HG03378 (cell line): ENCODE results near the gene SELENON.

Source experiments
- ATAC-seq: cut with Tn5 transposase; IDR thresholded peaks from one replicate; pipeline ENCODE4 v1.9.1; 2021; ENCODE audit warnings: mild to moderate bottlenecking, moderate library complexity; ENCODE audit not compliant: unreplicated experiment

The SELENON gene, protein sequence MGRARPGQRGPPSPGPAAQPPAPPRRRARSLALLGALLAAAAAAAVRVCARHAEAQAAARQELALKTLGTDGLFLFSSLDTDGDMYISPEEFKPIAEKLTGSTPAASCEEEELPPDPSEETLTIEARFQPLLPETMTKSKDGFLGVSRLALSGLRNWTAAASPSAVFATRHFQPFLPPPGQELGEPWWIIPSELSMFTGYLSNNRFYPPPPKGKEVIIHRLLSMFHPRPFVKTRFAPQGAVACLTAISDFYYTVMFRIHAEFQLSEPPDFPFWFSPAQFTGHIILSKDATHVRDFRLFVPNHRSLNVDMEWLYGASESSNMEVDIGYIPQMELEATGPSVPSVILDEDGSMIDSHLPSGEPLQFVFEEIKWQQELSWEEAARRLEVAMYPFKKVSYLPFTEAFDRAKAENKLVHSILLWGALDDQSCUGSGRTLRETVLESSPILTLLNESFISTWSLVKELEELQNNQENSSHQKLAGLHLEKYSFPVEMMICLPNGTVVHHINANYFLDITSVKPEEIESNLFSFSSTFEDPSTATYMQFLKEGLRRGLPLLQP

DNA sequence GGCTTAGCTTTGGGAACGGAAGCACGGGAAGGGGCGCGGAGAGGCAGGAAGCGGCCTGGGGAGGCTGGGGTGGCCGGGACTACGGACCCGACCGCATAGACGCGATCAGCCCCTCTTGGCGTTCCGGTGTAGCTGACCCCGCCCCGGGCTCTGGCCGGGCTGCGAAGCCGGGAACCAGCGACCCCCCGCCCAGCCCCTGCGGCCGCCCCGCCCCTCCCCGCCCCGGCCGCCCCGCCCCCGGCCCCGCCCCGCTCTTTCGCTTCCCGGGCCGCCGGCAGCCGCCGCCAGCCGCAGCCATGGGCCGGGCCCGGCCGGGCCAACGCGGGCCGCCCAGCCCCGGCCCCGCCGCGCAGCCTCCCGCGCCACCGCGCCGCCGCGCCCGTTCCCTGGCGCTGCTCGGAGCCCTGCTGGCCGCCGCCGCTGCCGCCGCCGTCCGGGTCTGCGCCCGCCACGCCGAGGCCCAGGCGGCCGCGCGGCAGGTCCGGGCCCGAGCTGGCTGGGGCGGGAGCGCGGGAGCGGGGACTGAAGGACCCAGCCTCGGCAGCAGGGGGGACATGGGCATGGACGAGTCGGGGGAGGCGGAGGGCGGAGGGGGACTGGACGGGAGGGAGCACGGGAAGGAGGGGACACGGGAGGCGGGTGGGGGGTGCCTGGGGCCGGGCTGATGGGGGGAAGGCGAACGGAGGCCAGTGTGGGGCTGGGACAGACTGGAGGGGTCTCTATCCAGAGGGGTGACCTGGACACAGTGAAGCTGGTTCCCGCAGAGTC, at the start of gene SELENON:
Gene SELENON (plus strand): TSS at position 259 of the 768 bp plus-strand sequence. CDS start 38 bp downstream, at position 297.
- no peak for ATAC-seq

DNA sequence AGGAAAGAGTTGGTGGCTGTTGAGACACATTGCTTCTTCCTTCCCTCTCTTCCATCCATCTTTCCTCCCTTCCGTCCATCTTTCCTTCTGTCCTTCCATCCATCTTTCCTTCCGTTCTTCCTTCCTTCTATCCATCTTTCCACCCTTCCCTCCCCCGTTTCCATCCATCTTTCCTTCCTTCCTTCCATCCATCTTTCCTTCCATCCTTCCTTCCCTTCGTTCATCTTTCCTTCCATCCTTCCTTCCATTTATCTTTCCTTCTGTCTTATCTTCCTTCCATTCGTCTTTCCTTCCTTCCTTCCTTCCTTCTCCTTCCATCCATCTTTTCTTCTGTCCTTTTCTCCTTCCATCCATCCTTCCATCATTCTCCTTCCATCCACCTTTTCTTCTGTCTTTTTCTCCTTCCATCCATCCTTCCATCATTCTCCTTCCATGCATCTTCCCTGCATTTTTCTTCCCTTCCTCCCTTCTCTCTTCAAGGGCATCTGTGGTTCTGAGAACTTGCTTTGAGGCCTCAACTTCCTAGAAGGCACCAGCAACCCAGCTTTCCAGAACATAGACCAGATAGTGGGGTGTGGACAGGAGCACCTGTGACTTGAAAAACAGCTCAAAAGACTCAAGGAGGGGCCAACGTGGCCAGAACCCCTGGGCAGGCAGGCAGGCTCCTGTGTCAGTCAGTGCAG, 48.9 kb upstream of the SELENON start:
- no peak for ATAC-seq

DNA sequence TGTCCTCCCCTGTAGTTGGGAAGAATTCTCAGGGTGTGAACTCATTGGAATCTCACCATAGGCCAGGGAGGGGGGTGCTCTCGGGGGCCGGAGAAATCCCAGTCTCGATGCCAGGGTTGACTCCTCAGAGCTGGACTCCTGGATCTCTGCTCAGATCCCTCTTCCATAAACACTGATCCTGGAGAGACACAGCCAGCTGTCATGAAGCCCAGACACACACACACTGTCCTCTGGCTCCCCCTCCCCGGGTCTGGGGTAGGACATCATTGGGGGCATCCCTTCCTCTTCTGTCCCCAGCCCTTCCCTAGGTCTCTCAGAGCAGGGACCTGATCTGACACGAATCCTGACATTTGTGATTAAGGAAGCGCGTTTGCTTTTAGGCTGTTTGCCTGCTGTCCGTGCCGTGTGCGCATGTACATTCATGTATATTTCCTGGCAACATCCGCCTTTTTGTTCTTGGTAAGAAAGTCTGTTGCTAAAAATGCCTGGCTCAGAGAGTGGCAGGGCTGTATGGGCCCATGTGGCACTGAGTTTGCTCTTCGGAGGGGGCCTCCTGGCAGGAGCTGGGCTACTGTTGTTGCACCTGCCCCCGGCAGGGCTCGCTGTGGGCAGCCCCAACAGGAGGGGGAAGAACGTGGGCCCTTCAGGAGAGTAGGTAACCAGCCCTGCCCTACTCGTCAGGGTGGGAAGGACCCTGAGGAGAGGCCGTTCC, 45.4 kb upstream of the SELENON start:
- ATAC-seq, result no peak

DNA sequence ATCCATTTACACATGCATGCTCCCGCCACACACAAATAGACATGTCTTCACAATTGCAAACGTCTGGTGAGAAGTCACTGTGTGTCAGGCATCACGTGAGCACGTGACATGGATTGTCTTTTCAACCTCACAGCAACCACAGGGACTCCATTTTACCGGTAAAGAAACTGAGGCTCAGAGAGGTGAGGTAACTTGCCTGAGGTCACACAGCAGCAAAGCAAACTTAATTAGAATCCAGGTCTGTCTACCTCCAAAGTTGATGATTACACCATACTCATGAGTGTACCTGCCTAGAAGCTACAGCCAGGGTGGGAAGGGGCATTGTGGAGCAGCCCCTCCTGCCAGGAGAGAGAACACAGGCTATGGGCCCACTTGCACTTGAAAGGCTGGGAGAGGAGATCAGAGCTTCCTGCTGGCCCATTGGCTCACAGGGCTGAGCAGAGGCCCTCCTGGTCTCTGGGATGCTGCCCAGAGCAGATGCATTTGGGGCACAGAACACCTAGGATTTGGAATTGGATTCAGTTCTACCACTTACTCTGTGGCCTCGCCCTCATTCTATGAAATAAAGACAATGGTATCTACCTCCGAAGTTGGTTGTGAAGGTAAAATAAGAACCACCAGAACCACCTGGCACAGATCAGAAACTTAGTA, 44.4 kb upstream of the SELENON start:
- no peak for ATAC-seq

DNA sequence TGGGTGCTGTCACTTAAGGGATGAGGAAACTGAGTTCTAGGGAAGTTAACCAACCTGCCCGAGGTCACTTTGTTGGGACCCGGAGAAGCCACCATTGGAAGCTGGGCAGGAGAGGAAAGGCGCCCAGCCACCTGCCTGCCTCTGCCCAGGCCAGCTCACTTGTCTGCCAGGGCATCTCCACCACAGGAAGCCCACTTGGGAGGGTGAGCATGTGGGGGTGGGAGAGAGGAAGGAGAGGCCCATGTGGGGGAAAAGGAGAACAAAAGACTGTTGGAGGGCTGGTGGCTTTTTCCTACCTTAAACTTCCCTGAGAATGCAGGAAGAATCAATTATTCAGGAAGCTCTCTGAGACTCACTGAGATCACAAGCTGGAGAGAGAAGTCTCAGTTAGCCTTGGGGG, 43.8 kb upstream of the SELENON start:
- no peak for ATAC-seq

DNA sequence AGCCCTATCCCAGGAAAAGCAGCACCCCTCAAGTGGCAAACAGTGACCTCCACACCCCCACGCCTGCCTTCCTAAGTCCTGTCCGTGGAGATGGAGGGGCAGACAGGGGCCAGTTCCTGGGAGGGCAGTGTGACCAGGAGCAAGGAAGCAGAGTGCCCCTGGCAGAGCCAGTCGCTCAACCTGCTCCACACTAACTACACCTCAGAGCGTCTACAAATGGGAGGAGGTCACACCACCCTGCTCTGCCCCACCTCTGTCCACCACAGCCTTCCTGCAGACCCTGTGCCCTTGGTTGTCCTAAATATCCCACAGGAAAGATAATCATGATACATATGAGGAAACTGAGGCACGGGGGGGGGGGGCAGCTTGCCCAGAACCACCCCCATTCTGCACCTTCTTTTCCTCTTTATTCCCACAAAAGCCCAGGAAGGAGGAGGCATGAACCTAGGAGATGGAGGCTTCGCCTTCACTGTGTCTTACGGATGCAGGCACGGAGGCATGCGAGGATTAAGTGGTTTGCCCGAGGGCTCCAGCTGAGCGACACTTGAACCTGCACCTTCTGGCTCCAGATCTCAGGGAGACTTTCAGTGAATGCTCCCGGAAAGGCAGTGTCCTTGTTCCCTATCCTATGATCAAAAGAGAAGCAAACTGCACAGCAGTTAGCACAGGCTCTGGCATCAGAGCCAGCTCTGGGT, 42.7 kb upstream of the SELENON start:
- ATAC-seq, result no peak

DNA sequence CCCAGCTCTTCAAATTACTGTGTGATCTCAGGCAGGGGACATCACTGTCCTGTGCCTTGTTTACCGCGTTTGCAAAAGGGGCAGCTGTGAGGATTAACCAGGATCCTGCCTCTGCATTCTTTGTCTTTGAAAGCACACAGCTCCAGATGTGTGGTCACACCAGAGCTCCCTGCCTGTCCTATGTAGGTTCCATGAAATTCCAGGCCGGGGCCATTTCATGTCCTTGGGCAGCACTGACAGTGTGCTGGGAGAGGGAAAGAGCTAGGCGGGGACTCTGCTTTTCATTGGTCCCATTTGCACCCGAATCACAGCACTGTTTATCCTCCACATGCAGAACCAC, 42.2 kb upstream of the SELENON start:
- no peak for ATAC-seq

DNA sequence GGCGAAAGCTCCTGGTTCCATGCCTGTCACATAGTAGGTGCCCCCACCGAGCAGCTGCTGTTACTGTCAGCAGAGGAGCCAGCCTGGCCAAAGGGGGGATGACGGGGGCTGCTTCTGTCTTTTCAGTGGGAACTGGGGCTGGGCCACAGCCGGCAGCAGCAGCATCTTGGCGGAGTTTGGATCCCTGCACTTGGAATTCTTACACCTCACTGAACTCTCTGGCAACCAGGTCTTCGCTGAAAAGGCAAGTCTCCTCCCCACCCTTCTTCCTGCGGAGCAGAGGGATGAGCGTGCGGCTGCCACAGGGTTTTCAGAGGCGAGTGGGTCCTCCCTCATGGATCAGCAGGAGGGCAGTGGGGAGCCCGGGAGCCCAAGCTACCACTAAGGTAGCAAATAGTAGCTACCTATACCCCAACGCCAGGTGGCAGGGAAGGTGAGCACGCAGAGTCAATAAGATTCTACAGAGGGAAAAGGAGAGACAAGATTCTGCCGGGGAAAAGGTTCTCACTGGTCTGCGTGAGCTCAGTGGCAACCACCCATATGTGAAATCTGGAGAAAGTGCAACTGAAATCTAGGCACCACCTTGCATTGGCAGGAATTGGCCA, 41.4 kb upstream of the SELENON start:
- no peak for ATAC-seq

DNA sequence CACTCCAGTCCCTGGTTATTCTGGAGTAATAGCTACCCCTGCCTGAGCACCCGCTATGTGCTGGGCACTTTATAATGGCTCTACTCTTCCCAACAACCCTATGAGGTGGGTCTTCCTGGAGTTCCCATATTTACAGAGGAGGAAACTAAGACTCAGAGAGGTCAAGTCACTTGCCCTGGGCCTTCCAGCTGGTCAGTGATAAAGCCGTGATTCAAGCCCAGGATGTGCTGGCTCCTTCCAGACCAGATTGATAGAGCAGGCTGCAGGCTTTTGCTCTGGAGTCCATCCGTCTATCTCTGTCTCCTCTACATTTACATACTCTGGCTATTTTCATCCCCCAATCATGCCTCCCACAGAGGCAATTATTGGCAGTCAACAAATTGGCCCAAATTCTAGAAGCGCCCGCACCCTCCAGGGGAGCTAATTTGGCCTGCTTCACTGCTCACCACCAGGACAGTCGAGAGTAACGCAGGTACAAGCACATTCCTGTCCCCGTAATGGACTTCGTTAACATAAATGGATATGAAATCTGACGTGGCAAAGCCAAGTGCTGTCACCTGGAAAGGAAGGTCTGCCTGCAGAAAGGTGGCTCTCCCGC, 39.8 kb upstream of the SELENON start:
- ATAC-seq, result no peak

DNA sequence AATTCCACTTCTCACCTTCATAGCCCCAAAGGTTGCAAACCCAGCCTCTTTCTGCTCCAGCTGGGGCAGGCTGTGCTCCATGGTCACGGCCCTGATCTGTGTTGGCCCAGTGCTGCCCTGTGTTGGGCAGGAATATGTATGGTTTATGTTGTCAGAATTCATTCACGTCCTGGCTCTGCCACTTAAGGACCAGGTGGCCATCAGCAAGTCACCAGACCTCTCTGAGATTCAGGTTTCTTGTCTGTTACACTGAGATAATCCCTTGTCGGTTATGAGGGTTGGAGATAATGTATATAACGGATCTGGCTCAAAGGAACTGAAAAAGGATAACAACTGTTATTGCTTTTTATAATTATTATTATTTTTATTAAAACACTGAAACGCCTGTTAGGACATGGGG, 39.1 kb upstream of the SELENON start:
- ATAC-seq, result no peak

DNA sequence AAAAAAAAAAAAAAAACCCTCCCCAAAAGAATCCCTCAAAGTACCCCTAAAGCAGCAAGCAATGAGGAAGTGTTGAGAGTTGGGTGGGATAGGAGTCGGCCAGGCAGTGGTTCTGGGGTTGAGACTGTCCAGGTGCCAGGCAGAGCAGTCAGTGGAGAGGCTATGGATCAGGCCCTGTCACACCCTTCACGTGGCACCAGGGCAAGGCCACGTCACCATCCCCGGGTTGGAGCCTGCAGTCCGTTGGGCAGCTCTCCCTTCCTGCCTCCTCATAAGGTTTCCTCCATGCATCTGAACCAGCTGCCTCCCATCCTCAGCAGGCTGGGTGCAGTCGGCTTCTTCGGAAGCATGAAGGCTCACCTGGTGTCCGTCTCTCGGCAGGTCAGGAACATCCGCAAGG, 36.5 kb upstream of the SELENON start:
- no peak for ATAC-seq

DNA sequence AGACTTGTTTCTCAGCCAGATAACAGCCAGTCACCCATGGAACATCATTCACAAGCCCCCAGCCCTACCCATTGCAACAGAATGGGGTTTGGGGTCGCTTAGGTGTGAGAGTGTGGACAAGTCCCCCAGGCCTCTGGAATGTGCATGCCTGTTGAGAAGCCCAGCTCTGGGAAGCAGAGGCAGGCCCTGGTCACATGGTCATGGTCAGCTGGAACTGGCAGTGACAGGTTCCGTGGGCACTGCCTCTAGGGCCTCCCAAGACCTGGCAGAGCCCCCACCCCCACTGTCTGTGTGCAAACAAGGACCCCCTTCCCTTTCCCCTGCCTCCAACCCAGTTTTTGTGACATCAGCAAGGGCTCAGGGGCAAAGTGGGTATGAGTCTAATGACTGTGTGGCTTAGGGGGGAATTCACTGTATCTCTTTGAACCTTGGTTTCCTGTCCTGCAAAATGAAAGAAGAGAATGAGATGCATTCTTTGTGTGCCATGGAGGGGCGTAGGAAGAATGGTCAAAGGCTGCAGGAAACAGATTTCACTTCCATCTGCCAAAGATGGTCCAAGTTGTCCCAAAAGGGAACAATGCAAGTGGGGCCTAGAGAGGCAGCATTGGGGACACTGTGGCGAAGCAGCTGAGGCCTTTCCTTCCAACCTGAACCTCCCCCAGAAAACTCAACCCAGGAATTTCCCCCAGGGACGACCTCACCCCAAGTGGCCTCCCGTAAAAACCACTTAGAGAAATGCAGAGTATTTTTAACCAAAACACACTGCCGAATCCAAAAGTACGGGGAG, 34.7 kb upstream of the SELENON start:
- no peak for ATAC-seq

DNA sequence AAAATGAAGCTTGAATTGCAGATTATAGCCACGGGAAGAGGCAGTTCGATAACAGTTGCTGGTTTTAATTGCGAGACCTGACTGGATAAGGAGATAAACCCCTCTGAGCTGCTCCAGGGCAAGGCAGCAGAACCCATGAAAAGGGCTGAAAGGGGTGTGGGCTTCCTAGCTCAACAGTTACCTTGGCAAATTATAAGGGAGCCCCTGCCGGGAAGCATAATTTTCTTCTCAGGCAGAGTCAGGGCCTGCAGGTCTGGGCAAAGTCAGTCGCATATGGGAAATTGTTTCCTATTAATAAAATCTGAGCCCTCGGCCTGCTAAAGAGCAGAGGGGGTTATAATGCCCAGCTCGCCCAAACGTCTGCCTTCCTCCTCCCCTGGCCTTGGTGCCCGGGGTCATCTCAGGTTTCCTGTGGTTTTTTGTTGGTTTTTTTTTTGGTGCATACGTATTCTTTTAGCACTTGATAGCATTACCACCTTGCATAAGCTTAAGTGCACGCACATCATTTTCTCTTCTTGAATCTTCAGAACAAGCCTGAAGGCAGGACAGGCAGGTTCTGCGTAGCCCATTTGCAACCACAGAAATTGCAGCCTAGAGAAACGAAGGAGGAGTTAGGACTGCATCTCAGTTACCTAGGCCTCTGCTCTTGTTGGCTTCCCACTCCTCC, 33.9 kb upstream of the SELENON start:
- no peak for ATAC-seq

DNA sequence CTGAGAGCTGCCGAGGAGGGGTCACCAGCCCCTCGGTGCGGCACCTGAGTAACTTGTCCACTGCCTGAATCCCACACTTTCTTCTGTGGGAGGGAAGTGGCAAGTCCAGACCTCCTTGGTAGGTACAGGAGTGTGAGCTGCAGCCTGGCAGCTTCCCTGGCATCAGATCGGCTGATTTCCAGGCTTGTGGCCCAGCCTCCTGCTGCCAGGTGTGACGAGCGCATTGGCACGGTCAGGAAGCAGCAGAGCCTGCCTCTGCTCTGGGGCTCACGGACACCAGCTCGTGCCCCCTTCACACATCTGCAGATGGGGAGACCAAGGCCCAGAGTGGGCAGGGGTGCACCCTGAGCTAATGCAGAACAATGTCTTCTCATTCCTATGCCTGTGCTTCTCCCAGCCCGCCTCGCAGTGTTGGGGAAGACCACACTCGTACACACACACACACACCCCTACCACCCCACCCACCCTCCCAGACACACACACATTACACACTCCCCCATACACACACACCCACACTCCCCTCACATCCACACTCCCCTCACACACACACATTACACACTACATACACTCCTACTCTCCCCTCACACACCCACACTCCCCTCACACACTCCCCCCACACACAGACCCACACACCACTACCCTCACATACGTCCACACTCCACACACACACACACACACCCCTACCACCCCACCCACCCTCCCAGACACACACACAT, 33.1 kb upstream of the SELENON start:
- no peak for ATAC-seq

DNA sequence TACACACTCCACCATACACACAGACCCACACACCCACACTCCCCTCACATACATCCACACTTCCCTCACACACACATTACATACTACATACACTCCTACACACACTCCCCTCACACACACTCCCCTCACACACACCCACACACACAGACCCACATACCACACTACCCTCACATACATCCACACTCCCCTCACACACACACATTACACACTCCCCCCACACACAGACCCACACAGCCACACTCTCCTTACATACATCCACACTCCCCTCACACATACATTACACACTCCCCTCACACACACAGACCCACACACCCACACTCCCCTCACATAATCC, 32.6 kb upstream of the SELENON start:
- no peak for ATAC-seq

DNA sequence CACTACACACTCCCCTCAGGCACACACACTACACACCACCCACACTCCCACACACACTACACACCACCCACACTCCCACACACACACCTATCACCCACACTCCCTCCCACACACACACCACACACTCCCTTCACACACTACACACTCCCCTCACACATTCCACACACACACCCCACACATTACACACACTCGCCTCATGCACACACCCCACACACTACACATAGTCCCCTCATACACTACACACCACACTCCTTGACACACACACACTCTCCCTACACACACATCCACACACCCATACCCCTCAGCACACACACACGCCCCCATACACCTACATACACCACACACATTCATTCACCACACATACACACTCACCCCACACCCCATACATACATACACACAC, 31.0 kb upstream of the SELENON start:
- ATAC-seq, result no peak
